ENCODE measurements around the gene VPS13A.
"Not testable (repeated sequence)": the region's sequence is repeated elsewhere in the genome, so short reads cannot be mapped to it uniquely, and the experiment has no call there.

The VPS13A gene

DNA sequence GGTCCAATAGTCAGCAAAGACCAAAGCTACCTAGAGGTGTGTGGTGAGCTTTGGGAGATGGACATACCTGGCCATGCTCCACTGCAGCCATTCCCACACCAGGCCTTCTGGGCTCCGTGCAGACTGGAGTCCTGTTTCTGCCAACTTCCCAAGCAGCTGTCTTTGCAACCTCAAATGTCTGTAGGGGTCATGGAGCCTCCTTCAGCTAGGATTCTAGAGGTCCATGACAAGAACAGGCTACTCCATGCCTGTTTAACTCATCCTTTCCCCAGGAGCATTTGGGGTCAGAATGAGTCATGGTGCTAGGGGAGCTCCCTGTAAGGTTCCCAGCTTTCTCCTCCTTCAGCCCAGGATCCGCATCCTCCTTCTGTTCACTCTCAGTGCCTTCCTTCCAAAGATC, 17.1 kb downstream of the VPS13A start:
- DNase-seq: no peak

DNA sequence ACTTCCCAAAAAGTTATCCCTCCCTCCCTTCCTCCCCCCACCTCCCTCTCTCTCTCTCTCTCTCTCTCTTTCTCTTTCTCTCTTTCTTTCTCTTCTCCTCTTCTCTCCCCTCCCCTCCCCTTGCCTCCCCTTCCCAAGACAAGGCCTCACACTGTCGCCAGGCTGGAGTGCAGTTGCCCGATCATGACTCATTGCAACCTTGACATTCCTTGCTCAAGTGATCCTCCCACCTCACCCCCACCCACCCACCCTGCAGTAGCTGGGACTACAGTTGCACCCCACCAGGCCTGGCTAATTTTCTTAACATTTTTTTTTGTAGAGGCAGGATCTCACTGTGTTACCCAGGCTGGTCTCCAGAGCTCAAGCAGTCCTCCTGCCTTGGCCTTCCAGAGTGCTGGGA, 32.8 kb downstream of the VPS13A start:
- no peak for DNase-seq

DNA sequence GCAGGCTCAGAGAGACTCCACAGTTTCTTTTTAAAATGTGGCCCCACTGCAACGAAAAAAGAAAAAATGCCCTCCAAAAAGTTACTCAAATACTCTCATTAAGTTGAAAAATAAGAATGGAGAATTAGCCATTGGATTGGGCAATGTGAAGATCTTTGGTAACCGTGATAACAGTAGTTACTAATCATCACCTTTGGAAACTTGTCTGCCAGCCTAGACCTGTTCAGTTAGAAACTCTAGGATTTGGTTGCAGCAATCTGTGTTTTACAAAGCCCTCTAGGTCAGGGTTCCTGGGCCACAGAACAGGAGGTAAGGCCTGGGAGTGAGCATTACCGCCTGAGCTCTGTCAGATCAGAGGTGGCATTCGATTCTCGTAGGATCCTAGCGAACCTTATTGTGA, 34.2 kb downstream of the VPS13A start:
- no peak for DNase-seq

DNA sequence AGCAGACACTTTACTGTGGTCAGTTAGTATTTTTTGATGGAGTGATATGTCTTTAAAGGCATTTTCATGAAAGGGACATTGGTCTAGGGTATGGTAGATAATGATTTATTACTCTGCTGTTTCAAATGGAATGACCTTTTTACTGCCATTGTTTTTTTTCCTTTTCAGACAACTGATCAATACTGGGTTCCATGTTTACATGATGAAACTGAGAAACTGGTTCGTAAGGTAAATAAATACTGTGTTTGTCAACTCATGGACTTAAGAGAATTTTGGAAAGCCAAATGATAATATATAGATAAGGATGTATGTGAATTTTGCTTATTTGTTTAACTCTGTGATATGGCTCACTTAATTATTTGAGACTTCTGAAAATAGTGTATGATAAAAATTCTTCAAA, 35.5 kb downstream of the VPS13A start:
- no peak for DNase-seq

DNA sequence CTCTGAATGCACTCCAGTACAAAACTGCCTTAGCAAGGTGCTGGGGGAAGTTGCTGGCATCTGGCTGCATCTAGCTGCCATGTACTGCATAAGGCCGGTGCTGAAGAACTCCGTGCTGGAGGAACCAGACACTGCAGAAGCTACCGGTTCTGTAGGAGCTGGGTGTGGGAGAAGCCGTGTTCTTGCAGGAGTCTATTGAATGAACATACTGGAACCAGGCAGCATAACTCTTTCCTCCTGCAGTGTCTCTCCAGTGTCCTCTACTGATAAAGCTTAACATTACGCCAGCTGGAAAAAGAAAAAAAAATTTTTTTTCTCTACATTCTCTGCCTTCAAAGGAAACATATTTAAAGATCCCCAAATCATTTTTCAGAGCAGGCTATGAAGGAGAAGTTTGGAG, 38.5 kb downstream of the VPS13A start:
- no peak for DNase-seq

DNA sequence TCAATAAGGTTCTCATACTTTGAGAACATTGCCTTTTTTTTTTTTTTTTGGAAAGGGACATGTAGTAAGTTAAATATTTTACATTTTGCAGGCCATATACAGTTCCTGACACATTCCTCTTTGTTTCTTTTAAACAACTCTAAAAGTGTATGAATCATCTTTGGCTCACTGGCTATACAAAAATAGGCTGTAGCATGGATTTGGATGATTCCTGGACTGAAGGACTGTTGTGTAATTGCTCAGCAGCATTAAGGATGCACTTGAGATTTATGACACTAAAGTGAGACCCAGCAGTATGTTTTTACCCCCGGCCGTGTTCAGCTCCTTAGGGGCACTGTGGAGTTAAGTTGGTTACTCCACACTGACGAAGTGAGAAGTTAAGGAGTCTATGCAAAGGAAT, 41.3 kb downstream of the VPS13A start:
- DNase-seq: no peak

DNA sequence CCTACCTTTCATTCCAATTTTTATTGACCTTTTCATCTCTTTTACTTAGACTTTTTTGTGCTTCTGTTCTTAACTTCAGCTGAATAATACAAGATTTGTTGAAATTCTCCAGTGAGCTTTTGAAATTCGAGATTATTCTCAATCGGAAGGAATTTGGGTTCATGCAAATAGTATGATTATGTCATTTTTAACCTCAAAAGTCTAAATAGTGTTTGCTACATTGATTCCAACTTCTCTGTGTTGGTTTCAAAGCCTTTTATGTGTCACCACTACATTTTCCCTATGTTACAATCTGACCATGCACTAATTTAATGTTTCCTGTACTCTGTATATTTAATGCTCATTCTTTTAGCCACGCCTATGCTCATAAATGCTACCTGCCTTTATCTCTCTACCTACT, 44.1 kb downstream of the VPS13A start:
- no peak for DNase-seq

DNA sequence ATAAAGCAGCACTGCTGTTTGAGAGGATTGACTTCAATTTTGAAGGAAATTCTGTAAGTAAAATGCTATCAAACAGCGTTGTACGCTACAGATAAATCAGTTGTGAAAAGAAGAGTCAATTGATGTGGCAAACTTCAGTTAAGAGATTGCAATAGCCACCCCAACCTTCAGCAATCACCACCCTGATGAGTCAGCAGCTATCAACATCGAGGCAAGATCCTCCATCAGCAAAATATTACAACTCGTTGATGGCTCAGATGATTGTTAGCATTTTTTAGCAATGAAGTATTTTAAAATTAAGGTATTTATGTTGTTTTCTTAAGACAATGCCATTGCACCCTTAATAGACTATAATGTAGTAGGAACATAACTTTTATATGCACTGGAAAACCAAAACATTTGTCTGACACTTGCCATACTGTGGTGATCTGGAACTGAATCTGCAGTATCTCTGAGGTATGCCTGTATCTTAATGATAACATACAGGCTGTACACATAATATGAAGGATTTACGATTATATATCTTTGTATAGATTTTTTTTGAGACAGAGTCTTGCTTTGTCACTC, 47.5 kb downstream of the VPS13A start:
- no peak for DNase-seq

DNA sequence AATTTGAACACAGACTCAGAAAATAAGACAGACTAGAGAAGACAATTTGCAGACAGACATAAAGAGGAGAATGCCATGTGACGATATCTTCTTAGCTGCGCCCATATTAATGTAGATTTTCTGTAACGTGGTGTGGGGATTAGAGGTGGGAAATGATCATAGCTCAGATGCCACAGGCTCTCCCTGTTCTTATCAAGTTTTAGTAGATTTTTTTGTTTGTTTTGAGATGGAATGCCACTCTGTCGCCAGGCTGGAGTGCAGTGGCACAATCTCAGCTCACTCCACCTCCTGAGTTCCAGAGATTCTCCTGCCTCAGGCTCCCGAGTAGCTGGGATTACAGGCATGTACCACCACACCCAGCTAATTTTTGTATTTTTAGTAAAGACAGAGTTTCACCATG, 59.4 kb downstream of the VPS13A start:
- no peak for DNase-seq

DNA sequence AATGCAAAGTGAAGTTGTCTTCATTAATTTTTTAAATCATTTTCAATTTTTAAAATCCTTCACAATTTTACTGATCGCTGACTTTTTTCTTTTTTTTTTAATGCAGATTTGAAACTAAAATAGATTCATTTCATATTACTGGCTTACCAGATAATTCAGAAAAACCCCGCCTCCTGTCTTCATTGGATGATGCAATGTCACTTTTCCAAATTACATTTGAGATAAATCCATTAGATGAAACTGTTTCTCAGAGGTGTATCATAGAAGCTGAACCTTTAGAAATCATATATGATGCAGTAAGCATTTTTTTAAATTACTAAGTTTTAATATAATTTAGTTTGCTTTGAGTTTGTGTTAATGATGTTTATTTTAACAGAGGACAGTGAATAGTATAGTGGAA, 60.6 kb downstream of the VPS13A start:
- DNase-seq: no peak

DNA sequence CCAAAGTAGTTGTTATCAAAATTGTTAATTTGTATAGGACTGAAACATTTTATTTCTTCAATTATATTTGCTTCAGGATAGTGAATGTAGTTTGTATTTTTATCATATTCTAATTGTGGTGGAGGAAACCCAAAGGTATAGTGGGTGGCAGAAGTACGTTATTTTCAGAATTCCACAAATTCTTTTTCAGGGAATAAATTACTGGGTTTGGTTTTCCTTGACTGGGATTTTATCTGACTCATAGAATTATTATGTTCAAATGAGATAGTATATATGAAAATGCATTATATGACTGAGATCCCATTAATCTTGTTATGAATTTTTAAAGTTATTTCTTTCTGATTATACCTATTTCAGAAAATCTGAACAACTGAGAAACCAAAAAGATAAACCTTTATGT, 73.7 kb downstream of the VPS13A start:
- no peak for DNase-seq

DNA sequence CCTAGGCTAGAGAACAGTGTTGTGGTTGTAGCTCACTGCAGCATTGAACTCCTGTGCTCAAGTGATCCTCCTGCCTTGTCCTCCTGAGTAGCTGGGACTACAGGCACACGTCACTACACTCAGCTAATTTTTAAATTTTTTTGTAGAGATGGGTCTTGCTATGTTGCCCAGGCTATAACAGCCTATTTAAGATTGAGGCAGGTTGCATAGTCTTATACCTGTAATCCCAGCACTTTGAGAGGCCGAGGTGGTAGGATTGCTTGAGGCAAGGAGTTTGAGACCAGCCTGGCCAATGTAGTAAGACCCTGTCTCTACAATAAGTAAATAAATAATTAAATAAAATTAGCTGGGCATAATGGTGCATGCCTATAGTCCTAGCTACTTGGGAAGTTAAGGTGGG, 79.9 kb downstream of the VPS13A start:
- no peak for DNase-seq

DNA sequence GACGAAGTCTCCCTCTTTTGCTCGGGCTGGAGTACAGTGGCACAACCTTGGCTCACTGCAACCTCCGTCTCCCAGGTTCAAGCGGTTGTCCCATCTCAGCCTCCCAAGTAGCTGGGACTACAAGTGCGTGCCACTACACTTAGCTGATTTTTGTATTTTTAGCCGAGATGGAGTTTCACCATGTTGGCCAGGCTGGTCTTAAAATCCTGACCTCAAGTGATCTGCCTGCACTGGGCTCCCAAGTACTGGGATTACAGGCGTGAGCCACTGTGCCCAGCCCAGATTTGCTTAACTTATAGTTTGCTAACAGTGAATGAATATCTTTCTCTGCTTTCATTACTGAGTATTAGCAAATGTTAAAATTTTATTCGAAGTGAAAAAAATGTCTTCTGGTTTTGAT, 84.3 kb downstream of the VPS13A start:
- DNase-seq: no peak

DNA sequence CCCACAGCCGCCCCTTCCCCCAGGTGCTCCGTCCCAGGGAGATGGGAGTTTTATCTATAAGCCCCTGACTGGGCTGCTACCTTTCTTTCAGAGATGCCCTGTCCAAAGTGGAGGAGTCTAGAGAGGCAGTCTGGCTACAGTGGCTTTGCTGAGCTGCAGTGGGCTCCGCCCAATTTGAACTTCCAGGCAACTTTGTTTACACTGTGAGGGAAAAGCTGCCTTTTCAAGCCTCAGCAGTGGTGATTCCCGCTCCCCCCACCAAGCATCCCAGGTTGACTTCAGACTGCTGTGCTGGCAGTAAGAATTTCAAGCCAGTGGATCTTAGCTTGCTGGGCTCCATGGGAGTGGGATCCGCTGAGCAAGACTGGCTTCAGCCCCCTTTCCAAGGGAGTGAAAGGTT, 90.4 kb downstream of the VPS13A start:
- not testable (repeated sequence) for DNase-seq

DNA sequence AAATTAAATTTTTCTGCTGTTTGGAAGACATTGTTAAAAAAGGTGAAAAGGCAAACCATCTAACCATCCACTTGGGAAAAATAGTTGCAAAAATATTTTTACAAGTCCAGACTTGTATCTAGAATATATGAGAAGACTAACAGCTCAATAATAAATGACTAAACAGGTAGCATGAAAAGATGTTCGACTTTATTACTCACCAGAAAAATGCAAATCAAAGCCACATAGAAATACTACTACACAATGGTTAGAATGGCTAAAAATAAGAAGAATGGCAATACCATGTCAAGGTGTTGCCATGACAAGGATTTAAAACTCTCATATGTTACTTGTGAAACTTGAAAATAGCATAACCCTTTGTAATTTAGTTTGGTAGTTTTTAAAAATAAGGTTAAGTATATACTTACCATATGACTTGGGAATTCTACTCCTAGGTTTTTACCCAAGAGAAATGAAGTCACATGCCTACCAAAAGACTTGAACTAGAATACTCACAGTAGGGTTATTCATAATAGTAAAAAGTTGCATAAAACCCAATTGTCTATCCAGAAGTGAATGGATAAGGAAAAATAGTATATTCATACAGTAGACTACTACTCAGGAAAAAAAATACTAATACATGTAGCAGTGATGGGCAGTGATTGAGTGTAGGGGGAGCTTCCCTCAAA, 93.8 kb downstream of the VPS13A start:
- DNase-seq: no peak

DNA sequence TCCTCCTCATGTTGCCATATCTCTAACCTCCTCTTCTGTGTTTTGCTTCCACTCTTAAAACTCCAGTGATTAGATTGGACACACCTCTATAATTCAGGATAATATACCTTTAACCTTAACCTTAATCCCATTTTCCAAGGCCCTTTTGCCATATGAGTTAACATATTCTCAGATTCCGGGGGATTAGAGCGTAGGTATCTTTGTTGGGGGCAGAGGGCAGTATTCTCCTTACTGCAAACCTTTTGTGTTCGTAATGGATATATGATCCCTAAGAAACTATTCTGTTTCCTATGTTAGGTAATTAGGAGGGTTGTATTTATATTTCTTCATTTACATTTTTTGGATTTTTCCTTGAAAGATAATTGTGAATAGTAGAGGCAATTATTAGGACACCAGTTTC, 99.5 kb downstream of the VPS13A start:
- DNase-seq: no peak

DNA sequence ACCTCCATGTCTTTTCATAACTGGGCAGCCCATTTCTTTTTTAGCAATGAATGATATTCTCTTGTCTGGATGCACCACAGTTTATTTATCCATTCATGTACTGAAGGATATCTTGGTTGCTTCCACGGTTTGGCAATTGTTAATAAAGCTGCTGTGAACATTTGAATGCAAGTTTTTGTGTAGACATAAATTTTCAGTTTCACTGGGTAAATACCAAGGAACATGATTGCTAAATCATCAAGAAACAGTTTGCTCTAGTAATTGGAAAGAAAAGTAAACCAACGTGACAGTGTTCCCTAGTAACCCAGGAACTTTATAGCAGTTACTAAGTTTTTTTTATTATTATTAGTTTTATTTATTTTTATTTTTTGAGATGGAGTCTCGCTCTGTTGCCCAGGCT, 100.4 kb downstream of the VPS13A start:
- DNase-seq: no peak

DNA sequence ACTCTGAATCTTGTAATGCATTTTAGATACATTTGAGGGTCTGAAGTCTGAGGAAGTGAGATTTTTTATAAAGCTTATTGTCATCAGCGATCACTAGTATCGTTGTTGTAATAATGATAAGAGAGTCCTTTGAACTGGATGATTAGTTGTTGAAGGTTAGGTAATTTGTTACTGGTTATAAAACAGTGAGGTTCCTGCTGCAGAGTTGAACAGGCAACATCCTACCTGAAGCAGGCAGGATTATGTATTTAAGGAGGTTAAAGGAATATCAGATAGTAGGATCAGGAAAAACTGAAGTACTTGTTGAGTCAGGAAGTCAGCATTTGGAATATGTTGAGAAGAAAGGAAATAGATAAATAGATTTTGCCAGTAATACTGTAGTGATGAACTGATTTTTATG, 106.7 kb downstream of the VPS13A start:
- no peak for DNase-seq

DNA sequence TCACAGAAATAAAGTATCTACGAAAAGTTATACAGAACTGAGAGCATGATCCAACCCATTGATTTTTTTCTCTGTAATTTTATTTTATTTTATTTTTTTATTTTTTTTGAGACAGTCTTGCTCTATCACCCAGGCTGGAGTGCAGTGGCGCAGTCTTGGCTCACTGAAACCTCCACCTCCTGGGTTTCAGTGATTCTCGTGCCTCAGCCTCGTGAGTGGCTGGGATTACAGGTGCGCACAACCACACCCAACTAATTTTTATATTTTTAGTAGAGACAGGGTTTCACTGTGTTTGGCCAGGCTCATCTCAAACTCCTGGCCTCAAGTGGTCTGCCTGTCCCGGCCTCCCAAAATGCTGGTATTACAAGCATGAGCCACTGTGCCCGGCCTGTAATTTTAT, 107.3 kb downstream of the VPS13A start:
- DNase-seq: no peak

DNA sequence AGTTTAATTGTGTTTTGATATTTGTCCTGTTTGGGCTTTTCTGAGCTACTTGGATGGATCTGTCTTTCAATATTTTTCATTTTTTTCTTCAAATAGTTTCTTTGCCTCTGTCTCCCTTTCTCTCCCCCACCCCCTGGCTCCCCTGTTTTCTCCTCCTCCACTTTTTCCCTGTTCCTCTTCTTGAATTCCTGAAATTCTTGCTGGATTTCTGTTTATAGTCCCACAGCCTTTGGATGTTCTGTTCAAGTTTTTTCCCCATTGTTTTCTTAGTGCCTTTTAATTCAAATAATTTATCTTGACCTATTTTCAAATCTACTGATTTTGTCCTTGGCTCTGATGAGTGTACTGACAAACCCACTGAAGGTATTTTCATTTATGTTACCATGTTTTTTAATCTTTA, 113.0 kb downstream of the VPS13A start:
- no peak for DNase-seq

DNA sequence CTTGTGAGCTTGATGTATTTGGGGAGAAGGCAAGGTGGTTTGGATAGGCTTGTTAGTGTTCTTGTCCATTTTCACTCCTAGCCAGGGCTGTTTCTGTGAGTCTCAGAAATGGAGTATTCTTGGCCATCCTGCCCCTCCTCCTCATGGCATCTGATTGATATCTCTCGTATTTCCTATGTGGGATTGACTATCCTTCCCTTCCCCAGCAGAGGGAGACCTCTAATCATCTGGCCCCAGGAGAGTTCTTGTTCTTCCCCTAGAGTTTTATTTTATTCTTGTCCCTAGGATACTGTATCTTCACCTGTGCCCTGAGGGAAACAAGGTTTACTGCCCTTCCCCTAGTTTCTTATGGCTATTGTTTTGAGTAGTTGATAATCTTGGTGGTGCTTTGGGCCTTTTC, 114.4 kb downstream of the VPS13A start:
- DNase-seq: no peak

DNA sequence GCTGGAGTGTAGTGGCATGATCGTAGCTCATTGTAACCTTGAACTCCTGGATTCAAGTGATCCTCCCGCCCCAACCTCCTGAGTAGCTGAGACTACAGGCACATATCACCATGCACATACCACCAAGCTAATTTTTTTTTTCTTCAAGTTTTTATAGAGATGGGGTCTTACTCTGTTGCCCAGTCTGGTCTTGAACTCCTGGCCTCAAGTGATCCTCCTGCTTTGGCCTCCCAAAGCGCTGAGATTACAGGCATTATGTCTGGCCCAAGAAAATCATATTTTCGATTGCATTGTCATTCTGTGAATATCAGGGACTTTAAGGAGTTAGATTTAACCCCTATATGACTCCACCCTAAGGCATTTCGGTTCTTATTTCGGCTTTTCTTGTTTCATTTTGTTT, 116.6 kb downstream of the VPS13A start:
- DNase-seq: no peak

DNA sequence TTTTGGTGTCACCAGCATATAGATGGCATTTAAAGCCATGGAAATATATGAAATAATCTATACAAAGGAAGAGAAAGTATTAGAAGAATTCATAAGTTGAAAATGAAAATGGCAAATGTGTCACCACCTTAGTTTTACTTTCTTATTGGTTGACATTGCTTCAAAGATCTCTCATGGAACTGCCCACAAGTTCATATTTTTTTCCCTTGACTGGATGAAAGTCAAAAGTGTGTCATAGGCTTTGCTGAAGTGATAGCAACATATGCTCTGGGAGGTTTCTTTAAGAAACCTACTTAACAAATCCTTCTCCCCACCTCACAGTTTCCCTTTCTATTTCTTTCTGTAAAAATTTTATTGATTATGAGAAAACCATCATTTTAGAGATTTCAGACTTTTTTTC, 127.2 kb downstream of the VPS13A start:
- DNase-seq: no peak

DNA sequence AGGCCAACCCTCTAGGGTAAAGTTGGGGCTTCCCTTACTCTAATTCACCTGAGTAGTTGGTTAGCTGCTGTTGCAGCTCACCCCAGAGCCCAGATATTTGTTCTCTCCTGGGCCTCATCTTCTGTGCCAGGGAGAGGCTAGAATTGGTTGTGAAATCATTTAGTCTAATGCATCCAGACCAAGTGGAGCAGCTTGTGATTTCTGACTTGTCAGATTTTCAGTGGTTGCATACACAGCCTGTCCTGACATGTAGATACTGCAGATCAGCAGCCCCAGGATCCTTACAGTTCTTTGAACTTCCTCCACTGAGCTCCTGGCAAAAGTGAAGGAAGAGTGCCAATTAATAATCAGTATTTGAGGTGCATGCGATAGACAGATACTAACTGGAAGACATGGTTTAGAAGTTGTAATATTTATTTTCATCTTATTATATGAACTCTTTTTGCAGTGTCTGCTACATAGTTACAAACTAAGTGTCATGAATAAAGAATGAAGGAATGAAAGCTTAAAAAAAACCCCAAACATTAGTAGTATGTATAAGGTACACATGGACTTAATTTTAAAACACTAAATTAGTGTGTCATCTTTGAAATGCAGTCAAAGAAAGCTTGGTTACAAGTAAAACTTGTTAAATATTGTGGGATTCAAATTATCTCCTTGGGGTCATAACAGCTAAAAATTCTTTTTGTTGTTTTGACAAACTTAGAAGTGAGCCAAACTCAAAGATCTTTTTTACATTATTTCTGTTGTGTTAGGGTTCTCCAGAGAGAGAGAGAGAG, 128.5 kb downstream of the VPS13A start:
- no peak for DNase-seq

DNA sequence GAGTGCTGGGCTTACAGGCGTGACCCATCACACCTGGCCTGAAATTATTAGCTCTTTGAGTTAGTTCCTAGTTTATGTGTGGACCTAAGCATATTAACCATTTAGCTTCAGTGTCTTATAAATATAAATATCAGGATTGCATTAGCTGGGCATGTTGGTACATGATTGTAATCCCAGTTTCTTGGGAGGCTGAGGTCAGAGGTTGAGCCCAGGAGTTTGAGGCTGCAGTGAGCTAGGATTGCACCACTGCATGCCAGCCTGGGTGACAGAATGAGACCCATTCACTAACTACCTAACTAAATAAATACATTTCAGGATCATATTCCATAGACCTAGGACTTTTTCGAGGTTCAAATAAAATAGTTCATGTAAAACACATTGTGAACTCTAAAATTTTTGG, 129.8 kb downstream of the VPS13A start:
- no peak for DNase-seq

Data from NCI-H2107 (cell line).